Upper lobe of left lung (tissue), 6 donors: ENCODE results near the gene MTHFD2. TPM values are rescaled to one million over a fixed set of nuclear protein-coding genes. Genes with fewer than 3 reads are reported as not detected.

ENCODE experiments used
- ATAC-seq, 2 donors: fragments of 200-7000 bp; cut with Tn5 transposase; one replicate each; pipeline ENCODE4 v1.9.1; 2022; ENCODE audit warnings: mild to moderate bottlenecking in 2 of 2, moderate library complexity in 2 of 2; ENCODE audit not compliant: low FRiP score in 2 of 2
- DNase-seq, 2 donors: peaks; one replicate each; pipeline ENCODE4 v3.0.0-alpha.2; 2019 to 2020
- H3K27ac ChIP-seq, 4 donors: fragments of 200-600 bp; sonication (generic); one replicate each; pipeline ENCODE4 v1.5.1; 2016 to 2019
- H3K27me3 ChIP-seq, 4 donors: fragments of 200-600 bp; sonication (generic); one replicate each; pipeline ENCODE4 v1.5.1; 2017 to 2019
- H3K36me3 ChIP-seq, 4 donors: fragments of 200-600 bp; sonication (generic); one replicate each; pipeline ENCODE4 v1.5.1; 2016 to 2019
- H3K4me1 ChIP-seq, 4 donors: fragments of 200-600 bp; sonication (generic); one replicate each; pipeline ENCODE4 v1.5.1; 2018 to 2019
- H3K4me3 ChIP-seq, 4 donors: fragments of 200-600 bp; sonication (generic); one replicate each; pipeline ENCODE4 v1.5.1; 2017 to 2019; ENCODE audit warnings: mild to moderate bottlenecking in 2 of 4, moderate library complexity in 1 of 4
- H3K9me3 ChIP-seq, 4 donors: fragments of 200-600 bp; sonication (generic); one replicate each; pipeline ENCODE4 v1.5.1; 2018 to 2019
- CTCF ChIP-seq, 6 experiments: fragments of 450-650 bp in 4 of 6; fragments of 200-600 bp in 2 of 6; sonication (generic) in 2 of 6; IDR thresholded peaks; one replicate each; pipeline ENCODE4 v1.5.1; 2016 to 2019; ENCODE audit warnings: antibody characterized with exemption in 6 of 6
- EP300 ChIP-seq, 4 donors: sonication (generic); formaldehyde crosslinking; IDR thresholded peaks; one replicate each; pipeline ENCODE4 v1.5.1; 2017; ENCODE audit warnings: antibody characterized with exemption in 4 of 4, control low read depth in 2 of 4
- POLR2A ChIP-seq, 4 donors: fragments of 450-650 bp; IDR thresholded peaks; one replicate each; pipeline ENCODE4 v1.5.1; 2016 to 2017; ENCODE audit warnings: antibody characterized with exemption in 4 of 4, mild to moderate bottlenecking in 2 of 4
- POLR2AphosphoS5 ChIP-seq, 2 donors: sonication (generic); formaldehyde crosslinking; IDR thresholded peaks; one replicate each; pipeline ENCODE4 v1.5.1; 2017; ENCODE audit warnings: antibody characterized with exemption in 2 of 2
- WGBS, 2 donors: methylation state at CpG; one replicate each; pipeline ENCODE4 v1.1.5; 2017 to 2018; 5-methylcytosine and 5-hydroxymethylcytosine counted together
- total RNA-seq, 6 donors: library from RNA; depleted of rRNA in 4 of 6; stranded (reverse); fragments of >200 nt in 4 of 6; gene quantifications; one replicate each; pipeline versions ENCODE4 v1.1.0 to v1.2.1, GENCODE V29; 2016 to 2021
- donor health status: DM: no; HTN: no; CAD: no; lungs with moderate emphysema.
- donor health status: DM: no; HTN: yes; CAD: no; lungs with severe emphysema.

The MTHFD2 gene
- total RNA-seq, 6 donors from 2014 or later: 8.4 to 68.1 (median 34.5) TPM

GRCh38 chr2:74238879-74239278 is 40.5 kb downstream of the MTHFD2 start:
- Histone ChIP-seq H3K36me3 (peaks cover 0 to 3% (median 0%) of the 10 kb centered on the region in 4 donors), H3K4me3 (no peak overlapping the region), H3K9me3 (no peaks in the 10 kb centered on the region), H3K27ac (no peak overlapping the region), H3K4me1 (no peaks in the 10 kb centered on the region), H3K27me3 (no peaks in the 10 kb centered on the region)
- WGBS, 2 donors: 86 to 94% methylated on average over 2 of the region's 2 CpGs
- ATAC-seq (no peak), DNase-seq (no peak)
- TF ChIP-seq POLR2AphosphoS5 (IDR thresholded peaks at IDR 0.05) (no peak), POLR2A (IDR thresholded peaks at IDR 0.05) (no peak), EP300 (IDR thresholded peaks at IDR 0.05) (no peak), CTCF (IDR thresholded peaks at IDR 0.05) (no peak)

- H3K4me3 ChIP-seq: no peak overlapping the region
- no peaks in the 10 kb centered on the region for H3K4me1 ChIP-seq
- H3K27me3 ChIP-seq: no peaks in the 10 kb centered on the region
- DNase-seq: no peak
- no peak overlapping the region for H3K27ac ChIP-seq
- WGBS, 2 donors: 86 to 87% methylated on average over 6 to 7 of the region's 7 CpGs
- H3K36me3 ChIP-seq: peaks cover 0 to 3% (median 0%) of the 10 kb centered on the region in 4 donors
- no peaks in the 10 kb centered on the region for H3K9me3 ChIP-seq
- no peak for ATAC-seq
- no peak for TF ChIP-seq POLR2A (IDR thresholded peaks at IDR 0.05)
- no peak for TF ChIP-seq EP300 (IDR thresholded peaks at IDR 0.05)
- TF ChIP-seq POLR2AphosphoS5 (IDR thresholded peaks at IDR 0.05): no peak
- no peak for TF ChIP-seq CTCF (IDR thresholded peaks at IDR 0.05)
Measured at GRCh38 chr2:74239346-74239745, 40.9 kb downstream of the MTHFD2 start.

- Histone ChIP-seq H3K27ac (no peak overlapping the region), H3K27me3 (no peaks in the 10 kb centered on the region), H3K4me1 (no peaks in the 10 kb centered on the region), H3K9me3 (no peaks in the 10 kb centered on the region), H3K4me3 (no peak overlapping the region), H3K36me3 (peaks cover 0 to 2% (median 0%) of the 10 kb centered on the region in 4 donors)
- TF ChIP-seq POLR2AphosphoS5 (IDR thresholded peaks at IDR 0.05) (no peak), CTCF (IDR thresholded peaks at IDR 0.05) (no peak), EP300 (IDR thresholded peaks at IDR 0.05) (no peak), POLR2A (IDR thresholded peaks at IDR 0.05) (no peak)
- no peak for ATAC-seq
- WGBS, 2 donors: 90 to 92% methylated on average over 7 of the region's 7 CpGs
- no peak for DNase-seq
Measured at GRCh38 chr2:74242354-74243071, 44.1 kb downstream of the MTHFD2 start.

GRCh38 chr2:74244286-74244685 is 45.9 kb downstream of the MTHFD2 start:
- Histone ChIP-seq H3K4me3 (no peak overlapping the region), H3K9me3 (no peaks in the 10 kb centered on the region), H3K27me3 (no peaks in the 10 kb centered on the region), H3K4me1 (no peaks in the 10 kb centered on the region), H3K27ac (no peak overlapping the region), H3K36me3 (peaks cover 0 to 2% (median 0%) of the 10 kb centered on the region in 4 donors)
- ATAC-seq (no peak), DNase-seq (no peak)
- 74% methylated on average over 3 of the region's 3 CpGs for WGBS, 2 donors
- no peak for TF ChIP-seq EP300 (IDR thresholded peaks at IDR 0.05)
- no peak for TF ChIP-seq POLR2A (IDR thresholded peaks at IDR 0.05)
- no peak for TF ChIP-seq POLR2AphosphoS5 (IDR thresholded peaks at IDR 0.05)
- TF ChIP-seq CTCF (IDR thresholded peaks at IDR 0.05): no peak
